Astrocyte of the cerebellum (primary cell): ENCODE results near the gene SPAG9.

Source experiments
- DNase-seq: peaks from one replicate; pipeline ENCODE4 v3.0.0-alpha.2; 2011; ENCODE audit warnings: low read depth
- H3K4me3 ChIP-seq: 2 replicates; pipeline ENCODE4 v1.5.1; 2011; ENCODE audit warnings: mild to moderate bottlenecking, low read depth, low read length, moderate library complexity
- in situ Hi-C: cut with HindIII; loops from 2 replicates; pipeline ENCODE4 v1.10.0; 2017; ENCODE audit warnings: low sequenced_read_pairs
- TF ChIP-seq, protein P1 (sequence below): IDR thresholded peaks from 2 replicates; pipeline ENCODE4 v1.5.1; 2012; ENCODE audit warnings: low read length, low read depth, moderate library complexity, mild to moderate bottlenecking; ENCODE audit errors: missing control alignments

The SPAG9 gene

DNA sequence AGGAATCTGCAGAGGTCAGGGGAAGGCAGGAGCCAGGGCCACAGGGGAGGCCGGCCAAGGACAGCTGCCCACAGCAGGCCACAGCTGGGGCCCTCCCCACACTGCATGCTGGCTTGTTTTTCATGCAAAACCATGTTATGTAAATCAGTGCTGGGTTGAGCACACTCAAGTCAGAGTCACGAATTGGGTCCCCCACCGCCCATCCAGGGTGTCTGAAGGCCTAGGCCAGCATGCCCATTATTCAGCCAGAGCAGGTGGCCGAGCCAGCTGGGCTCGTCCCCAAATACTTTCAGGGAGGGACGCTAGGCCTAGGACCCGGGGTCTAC is 203.3 kb downstream of the SPAG9 start:
- DNase-seq = no peak
- no peak overlapping the region for H3K4me3 ChIP-seq
- TF ChIP-seq, protein P1, sequence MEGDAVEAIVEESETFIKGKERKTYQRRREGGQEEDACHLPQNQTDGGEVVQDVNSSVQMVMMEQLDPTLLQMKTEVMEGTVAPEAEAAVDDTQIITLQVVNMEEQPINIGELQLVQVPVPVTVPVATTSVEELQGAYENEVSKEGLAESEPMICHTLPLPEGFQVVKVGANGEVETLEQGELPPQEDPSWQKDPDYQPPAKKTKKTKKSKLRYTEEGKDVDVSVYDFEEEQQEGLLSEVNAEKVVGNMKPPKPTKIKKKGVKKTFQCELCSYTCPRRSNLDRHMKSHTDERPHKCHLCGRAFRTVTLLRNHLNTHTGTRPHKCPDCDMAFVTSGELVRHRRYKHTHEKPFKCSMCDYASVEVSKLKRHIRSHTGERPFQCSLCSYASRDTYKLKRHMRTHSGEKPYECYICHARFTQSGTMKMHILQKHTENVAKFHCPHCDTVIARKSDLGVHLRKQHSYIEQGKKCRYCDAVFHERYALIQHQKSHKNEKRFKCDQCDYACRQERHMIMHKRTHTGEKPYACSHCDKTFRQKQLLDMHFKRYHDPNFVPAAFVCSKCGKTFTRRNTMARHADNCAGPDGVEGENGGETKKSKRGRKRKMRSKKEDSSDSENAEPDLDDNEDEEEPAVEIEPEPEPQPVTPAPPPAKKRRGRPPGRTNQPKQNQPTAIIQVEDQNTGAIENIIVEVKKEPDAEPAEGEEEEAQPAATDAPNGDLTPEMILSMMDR = no peak
- in situ Hi-C loops = no loop called here

DNA sequence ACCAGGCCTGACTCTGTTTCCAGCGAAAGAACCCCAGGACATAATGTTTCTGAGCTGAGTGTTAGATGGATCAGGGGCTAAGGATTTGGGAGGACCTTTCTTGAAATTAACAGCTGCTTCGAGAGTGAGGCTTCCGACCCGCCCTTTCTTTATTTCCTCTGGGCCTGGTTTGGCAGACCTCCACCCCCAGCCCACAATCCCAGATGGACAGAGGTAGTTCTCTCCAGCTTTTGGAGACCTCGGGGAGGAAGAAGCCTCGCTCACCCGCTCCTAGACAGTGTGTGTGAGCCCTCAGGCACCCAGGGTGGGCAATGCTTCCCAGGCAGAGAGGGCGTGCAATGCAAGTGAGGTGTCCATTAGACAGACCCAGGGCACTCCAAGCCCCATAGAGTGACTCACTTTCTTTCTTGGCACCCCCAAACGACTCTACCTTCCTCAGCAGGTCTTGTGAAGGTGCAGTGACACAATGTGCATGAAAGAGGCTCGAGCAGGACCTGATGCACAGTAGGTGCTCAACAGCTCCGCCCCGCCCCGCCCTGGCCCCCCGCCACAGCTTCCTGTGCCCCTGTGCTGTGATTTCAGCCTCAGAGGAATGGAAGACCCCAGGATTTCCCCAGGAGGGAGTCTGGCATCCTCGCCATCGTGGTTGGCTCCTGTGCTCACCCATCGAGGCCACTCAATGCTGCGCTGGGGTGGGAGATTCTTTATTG is 203.8 kb downstream of the SPAG9 start:
- no peak for DNase-seq
- no peak overlapping the region for H3K4me3 ChIP-seq
- in situ Hi-C loops = no loop called here
- TF ChIP-seq, protein P1 = no peak

DNA sequence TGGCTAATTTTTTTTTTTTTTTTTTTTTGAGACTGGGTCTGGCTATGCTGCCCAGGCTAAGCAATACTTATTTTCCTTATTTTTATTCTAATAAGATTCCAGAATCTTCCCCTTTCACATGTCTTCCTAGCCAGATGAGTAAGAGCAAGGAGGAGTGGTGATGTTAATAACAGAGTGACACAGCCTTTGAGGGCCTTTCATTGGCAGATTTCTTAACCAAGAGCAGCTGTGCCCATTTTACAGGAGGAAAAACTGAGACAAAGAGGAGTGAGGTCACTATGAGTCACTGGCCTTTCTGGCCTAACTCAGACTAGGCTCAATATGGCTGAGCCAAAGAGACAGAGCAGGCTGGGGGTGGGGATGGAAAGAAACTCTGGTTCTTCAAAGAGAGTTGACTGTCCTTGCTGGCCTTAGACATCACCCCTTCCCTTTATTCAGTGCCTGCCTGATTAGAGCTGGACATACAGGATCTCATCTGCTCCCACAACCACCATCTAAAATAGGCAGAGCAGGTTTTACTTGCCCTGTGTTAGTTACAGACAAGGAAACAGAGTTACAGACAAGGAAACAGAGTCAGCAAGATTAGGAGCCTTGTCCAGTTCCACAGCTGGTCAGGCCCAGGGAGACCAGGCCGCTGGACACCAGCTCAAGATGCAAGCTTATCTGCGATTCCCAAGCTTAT is 204.5 kb downstream of the SPAG9 start:
- DNase-seq = no peak
- H3K4me3 ChIP-seq = no peak overlapping the region
- TF ChIP-seq, protein P1 = no peak
- in situ Hi-C loops = no loop called here

- in situ Hi-C loops = no loop called here
- TF ChIP-seq, protein P1 = no peak
- DNase-seq = no peak
Observed at GRCh38 chr17:50914505-50915063, 206.1 kb downstream of the SPAG9 start.

DNA sequence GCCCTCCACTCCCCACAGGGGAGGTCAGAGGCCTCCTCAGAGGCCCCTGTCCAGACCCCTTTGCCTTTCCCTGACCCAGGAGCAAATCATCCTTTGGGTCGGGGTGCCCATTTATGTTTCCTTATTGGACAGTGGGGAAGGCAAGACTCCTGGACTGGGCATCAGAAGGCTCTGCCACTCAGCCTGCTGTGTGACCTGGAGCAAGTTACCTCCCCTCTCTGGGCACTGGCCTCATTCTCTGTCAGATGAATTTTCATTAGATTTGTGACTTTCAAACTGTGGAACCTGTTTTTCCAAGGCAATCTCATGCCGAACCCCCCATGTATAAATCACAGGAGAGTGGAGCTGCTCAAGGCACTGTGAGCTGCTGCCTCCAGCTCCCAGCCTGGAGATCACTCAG is 207.5 kb downstream of the SPAG9 start:
- no peak for DNase-seq
- TF ChIP-seq, protein P1 = no peak
- in situ Hi-C loops = no loop called here
- H3K4me3 ChIP-seq = no peak overlapping the region

More at GRCh38 chr17:50914505-50915063, 206.1 kb downstream of the SPAG9 start:
- H3K4me3 ChIP-seq = no peak overlapping the region
